Activated T-helper 1 cell treated with Interleukin-2 at 50 U/mL for 16 hours (primary cell): ENCODE results near the gene OCEL1.
"Not testable (repeated sequence)": the region's sequence is repeated elsewhere in the genome, so short reads cannot be mapped to it uniquely, and the experiment has no call there.

ENCODE experiments used
- DNase-seq: peaks from one replicate; pipeline ENCODE4 v3.0.0-alpha.2; 2020; ENCODE audit warnings: low read depth

Gene OCEL1

GRCh38 chr19:17226002-17226933 lies at the start of gene OCEL1:
Gene OCEL1, plus strand, starts transcription at chr19:17226226. Its CDS starts 22 bp downstream, at chr19:17226248.
- peak; percentile 90 for DNase-seq

GRCh38 chr19:17178291-17178690 lies 47.7 kb upstream of the OCEL1 start:
- no peak for DNase-seq

GRCh38 chr19:17180997-17181702 lies 44.9 kb upstream of the OCEL1 start:
- no peak for DNase-seq

DNA sequence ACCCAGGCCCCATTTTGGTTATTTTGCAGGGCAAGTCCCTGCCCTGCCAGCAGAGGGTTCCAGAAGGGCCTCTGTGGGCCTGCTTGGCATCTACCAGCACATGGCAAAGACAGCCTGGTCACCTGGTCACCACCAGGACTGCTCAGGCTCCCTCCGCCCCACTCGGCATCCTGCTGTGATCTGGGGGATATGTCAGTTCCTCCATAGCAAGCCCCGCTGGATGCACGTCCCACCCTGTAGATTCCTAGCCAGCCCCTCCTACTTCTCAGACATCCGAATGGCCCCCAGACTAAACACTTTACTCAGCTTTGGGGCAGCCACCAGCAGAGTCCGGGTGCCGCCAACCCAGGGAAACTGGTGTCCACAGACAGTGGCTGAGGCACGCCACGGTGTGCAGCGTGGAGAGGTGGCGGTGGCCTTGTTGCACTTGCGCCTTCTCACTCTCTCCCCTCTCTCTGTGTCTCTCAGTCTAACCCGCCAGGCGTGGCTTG lies 42.7 kb upstream of the OCEL1 start:
- no peak for DNase-seq

DNA sequence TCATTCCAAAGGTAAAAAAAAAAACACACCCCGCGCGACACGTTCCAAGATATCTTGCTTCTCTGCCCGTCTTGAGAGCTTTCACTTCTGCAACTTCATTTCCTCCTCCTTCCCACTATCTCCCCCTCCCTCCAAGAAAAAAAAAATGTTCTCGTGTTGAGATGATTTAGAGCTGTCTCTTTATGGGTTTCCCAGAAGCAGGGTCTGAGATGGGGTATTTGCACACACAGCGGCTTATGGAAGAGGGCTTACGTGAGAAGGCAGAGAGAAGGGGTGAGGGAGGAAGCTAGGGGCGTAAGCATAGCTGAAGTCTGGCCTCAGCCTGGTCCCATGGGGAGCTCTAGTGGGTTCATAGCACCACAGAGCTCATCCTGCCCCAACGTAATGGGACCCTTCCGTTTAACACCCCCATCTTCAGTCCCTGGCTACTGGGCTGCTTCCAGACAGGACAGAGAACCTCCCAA lies 42.1 kb upstream of the OCEL1 start:
- DNase-seq = no peak

- peak; percentile 44 for DNase-seq
Measured at GRCh38 chr19:17184371-17184841, 41.6 kb upstream of the OCEL1 start.

DNA sequence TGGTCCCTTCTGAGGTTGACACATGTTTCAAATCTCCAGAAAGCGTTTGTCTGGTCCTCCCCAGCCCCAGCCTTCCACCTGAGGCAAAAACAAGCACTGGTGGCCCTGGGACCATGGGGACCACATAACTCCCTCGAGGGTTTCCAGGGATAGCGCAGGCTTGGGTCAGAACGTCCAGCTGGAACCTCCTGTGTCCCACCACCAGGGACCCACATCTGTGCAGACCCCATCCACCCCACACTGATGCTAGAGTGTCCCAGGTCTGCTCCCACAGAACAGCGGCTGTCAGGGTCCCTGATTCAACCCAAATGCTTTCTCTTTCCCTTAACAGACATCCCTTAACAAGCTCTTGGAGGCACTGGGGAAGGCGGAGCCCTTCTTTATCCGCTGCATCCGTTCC lies 40.4 kb upstream of the OCEL1 start:
- no peak for DNase-seq

DNA sequence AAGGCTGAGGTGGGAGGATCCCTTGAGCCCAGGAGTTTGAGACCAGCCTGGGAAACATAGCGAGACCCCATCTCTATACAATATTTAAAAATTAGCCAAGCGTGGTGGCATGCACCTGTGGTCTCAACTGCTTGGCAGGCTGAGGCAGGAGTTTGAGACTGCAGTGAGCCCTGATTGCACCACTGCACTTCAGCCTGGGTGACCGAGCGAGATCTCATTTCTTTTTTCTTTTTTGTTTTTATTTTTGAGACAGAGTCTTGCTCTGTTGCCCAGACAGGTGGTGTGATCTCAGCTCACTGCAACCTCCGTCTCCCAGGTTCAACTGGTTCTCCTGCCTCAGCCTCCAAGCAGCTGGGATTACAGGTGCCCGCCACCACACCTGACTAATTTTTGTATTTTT lies 34.3 kb upstream of the OCEL1 start:
- not testable (repeated sequence) for DNase-seq

DNA sequence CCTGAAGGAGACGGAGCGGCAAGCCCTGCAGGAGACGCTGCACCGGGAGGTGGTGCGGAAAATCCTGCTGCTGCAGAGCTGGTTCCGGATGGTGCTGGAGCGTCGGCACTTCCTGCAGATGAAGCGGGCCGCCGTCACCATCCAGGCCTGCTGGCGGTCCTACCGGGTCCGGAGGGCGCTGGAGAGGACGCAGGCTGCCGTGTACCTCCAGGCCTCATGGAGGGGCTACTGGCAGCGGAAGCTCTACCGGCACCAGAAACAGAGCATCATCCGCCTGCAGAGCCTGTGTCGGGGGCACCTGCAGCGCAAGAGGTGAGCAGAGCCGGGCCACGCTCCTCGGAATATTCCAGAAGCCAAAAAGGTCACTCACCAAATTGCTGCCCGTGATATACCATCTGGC lies 33.3 kb upstream of the OCEL1 start:
- no peak for DNase-seq

DNA sequence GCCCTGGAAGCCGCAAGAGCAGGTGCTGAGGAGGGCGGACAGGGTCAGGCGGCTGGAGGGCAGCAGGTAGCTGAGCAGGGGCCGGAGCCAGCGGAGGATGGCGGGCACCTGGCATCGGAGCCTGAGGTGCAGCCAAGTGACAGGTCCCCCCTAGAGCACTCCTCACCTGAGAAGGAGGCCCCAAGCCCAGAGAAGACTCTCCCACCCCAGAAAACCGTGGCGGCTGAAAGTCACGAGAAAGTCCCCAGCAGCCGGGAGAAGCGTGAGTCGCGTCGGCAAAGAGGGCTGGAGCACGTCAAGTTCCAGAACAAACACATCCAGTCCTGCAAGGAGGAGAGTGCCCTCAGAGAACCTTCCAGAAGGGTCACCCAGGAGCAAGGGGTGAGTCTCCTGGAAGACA lies 31.4 kb upstream of the OCEL1 start:
- DNase-seq = no peak

- DNase-seq = no peak
Measured at GRCh38 chr19:17195106-17195505, 30.9 kb upstream of the OCEL1 start.

- DNase-seq = no peak
Measured at GRCh38 chr19:17196610-17197009, 29.4 kb upstream of the OCEL1 start.

DNA sequence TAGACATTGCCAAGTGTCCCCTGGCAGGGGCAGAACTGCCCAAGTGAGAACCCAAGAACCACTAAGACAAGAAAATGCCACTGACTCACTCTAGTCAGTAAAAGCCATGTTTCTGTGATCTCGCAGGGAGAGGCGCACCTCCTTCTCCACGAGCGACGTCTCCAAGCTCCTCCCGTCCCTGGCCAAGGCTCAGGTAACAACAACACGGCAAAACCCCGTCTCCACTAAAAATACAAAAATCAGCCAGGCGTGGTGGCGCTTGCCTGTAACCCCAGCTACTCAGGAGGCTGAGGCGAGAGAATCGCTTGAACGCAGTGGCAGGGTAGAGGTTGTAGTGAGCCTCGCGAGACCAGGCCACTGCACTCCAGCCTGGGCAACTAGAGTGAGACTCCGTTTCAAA lies 28.4 kb upstream of the OCEL1 start:
- no peak for DNase-seq

GRCh38 chr19:17200408-17201079 lies 25.5 kb upstream of the OCEL1 start:
- DNase-seq = no peak

DNA sequence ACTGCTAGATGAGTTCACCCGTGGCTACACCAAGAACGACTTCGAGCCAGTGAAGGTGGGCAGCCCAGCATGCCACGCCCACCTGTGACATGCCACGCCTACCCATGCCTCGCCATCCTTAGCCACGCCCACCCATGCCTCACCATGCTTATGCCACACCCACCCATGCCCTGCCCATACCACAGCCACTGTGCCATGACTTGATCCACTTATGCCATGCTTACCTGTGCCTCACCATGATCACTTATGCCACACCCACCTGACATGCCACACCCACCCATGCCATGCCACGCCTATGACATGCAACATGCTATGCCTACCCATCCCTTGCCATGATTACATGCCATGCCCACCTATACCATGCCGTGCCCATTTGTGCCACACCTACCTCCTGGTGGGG lies 23.8 kb upstream of the OCEL1 start:
- no peak for DNase-seq

DNA sequence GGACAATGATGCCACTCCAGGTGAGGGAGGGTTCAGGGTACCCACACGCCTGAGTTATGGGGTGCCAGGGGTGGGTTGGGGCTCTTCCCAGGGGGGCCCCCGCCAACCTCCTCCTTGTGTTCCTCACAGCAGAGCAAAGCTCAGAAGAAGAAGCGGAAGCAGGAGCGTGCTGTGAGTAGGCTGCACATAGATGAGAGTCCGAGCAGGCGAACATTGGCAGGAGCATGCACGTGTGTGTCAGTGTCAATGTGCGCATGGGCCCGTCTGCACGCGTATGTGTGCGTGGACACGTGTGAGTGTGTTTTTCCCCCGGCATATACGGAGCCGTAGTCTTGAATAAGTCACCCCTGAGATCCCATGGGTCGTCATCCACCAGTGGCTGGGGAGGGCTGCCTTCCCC lies 23.3 kb upstream of the OCEL1 start:
- DNase-seq = no peak

DNA sequence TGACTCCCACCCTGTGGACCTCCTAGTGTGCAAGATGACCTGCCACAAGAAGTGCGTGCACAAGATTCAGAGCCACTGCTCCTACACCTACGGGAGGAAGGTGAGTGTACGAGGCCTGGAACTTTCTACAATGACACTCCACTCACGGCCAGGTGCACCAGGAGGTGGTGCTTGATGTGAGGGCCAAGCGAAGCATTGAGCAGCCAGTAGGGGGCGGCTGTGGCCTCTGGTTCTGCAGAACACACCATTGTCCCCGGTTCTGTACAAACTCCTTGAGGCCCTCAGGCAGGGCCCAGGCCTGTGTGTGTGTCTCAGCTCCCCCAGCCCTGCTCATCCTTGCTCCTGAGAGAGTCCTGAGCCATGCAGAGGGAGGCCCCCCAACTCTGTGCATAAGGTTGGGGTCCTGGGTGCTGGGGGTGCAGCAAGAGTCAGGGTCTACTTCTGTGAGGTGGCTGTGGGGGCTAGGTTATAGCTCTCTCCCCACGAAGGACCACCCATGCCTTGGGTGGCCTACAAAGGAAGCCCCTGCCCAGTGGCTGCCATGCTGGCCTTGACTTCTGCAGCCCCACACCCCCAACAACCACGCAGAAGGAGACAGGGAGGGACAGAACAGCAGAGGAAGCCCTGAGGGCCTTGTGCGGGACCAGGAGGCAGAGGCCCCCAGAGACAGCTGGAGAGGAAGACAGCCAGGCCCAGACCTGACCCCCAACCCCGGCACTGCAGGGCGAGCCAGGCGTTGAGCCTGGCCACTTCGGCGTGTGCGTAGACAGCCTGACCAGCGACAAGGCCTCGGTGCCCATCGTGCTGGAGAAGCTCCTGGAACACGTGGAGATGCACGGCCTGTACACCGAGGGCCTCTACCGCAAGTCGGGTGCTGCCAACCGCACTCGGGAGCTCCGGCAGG lies 20.5 kb upstream of the OCEL1 start:
- peak; percentile 49 for DNase-seq

- no peak for DNase-seq
Measured at GRCh38 chr19:17206736-17207581, 19.1 kb upstream of the OCEL1 start.

DNA sequence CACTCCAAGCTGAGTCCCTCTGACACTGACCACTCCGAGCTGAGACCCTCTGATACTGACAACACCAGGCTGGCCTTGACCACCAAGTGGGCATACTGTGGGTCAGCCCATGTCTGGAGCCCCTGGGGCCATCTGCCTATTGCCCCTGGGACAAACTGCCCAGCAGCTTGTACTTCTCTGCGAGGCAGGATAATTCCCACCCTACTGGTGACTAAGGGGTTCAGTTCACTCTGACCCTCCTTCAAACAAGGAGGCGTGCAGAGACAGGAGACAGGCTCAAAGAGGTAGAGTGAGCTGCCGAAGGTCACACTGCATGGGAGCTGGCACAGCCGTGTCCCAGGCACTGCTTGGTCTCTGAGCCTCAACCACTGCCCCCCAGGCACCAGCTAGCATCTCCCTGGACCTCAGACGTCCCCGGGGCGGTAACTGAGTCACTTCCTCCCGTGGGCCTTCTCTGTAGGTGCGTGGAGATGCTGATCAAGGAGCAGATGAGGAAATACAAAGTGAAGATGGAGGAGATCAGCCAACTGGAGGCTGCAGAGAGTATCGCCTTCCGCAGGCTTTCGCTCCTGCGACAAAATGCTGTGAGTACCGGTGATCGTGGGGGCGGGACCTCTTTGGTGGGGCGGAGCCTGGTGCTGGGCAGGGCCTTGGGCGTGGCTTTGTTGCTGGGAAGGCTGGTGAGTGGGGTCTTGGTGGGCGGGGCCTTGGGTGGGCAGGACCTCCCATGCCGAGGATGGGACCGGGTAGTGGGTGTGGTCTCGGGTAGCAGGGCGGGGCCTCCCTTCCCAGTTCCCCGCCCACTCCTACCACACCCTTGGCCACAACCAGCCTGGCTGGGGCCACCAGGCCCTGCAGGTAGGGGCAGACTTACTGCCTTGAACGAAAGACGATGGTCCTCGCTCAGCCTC lies 16.6 kb upstream of the OCEL1 start:
- no peak for DNase-seq
